GM12875 (cell line): ENCODE data around the gene ABCA12.

ENCODE experiments used
- H3K4me3 ChIP-seq: one replicate; pipeline ENCODE4 v1.5.1; 2011; ENCODE audit warnings: low read depth, low read length, control low read depth
- CTCF ChIP-seq: IDR thresholded peaks from 2 replicates; pipeline ENCODE4 v1.5.1; 2011; ENCODE audit warnings: low read depth, mild to moderate bottlenecking, control low read depth, inconsistent platforms, low read length, moderate library complexity, borderline replicate concordance; ENCODE audit not compliant: insufficient read depth

ABCA12 gene

GRCh38 chr2:215144106-215144875 is 5.9 kb upstream of the ABCA12 start:
- H3K4me3 ChIP-seq: no peak overlapping the region
- no peak for TF ChIP-seq CTCF

GRCh38 chr2:215143458-215143857 is 5.0 kb upstream of the ABCA12 start:
- no peak for TF ChIP-seq CTCF
- H3K4me3 ChIP-seq: no peak overlapping the region

- no peak overlapping the region for H3K4me3 ChIP-seq
- no peak for TF ChIP-seq CTCF
Observed at GRCh38 chr2:215141706-215142105, 3.3 kb upstream of the ABCA12 start.

- no peak overlapping the region for H3K4me3 ChIP-seq
- TF ChIP-seq CTCF: no peak
Observed at GRCh38 chr2:215140166-215140707, 1.8 kb upstream of the ABCA12 start.

GRCh38 chr2:215137741-215138340 is 585 bp downstream of the ABCA12 start:
- H3K4me3 ChIP-seq: no peak overlapping the region
- no peak for TF ChIP-seq CTCF

- no peak overlapping the region for H3K4me3 ChIP-seq
- TF ChIP-seq CTCF: no peak
Observed at GRCh38 chr2:215137329-215137686, 1.1 kb downstream of the ABCA12 start.
